Fibroblast of lung (primary cell): Measurements from ENCODE around the gene SCGN. TPM values are rescaled to one million over a fixed set of nuclear protein-coding genes. Genes with fewer than 3 reads are reported as not detected.

Source experiments
- DNase-seq, 2 donors: peaks; one replicate each; pipeline versions ENCODE4 v3.0.0 to v3.0.0-alpha.2; 2010; ENCODE audit warnings: low read depth in 2 of 2
- H2AFZ ChIP-seq: 2 replicates; pipeline ENCODE4 v1.5.1; 2012; ENCODE audit warnings: low read length, control low read depth, inconsistent platforms
- H3K27ac ChIP-seq: 2 replicates; pipeline ENCODE4 v1.5.1; 2011; ENCODE audit warnings: low read length, control low read depth; ENCODE audit not compliant: insufficient read depth
- H3K27me3 ChIP-seq: 2 replicates; pipeline ENCODE4 v1.5.1; 2011; ENCODE audit warnings: mild to moderate bottlenecking, low read length; ENCODE audit not compliant: control insufficient read depth, insufficient read depth
- H3K36me3 ChIP-seq: 2 replicates; pipeline ENCODE4 v1.5.1; 2011; ENCODE audit warnings: low read length; ENCODE audit not compliant: control insufficient read depth, insufficient read depth
- H3K4me1 ChIP-seq: 2 replicates; pipeline ENCODE4 v1.5.1; 2011; ENCODE audit warnings: low read length; ENCODE audit not compliant: control insufficient read depth, insufficient read depth; ENCODE audit errors: extremely low read depth
- H3K4me2 ChIP-seq: 2 replicates; pipeline ENCODE4 v1.5.1; 2011; ENCODE audit warnings: low read length, control low read depth; ENCODE audit not compliant: insufficient read depth; ENCODE audit errors: extremely low read depth
- H3K4me3 ChIP-seq, 4 experiments: fragments of 200-600 bp in 1 of 4; sonication (generic) in 1 of 4; replicated peaks in 1 of 4; 2 replicates each; pipeline ENCODE4 v1.5.1; 2011 to 2016; ENCODE audit warnings: low read length in 4 of 4, low read depth in 3 of 4, mild to moderate bottlenecking in 3 of 4, control low read depth in 2 of 4, inconsistent platforms in 1 of 4, mixed read lengths in 1 of 4; ENCODE audit not compliant: insufficient read depth in 1 of 4; ENCODE audit errors: control extremely low read depth in 1 of 4
- H3K79me2 ChIP-seq: 2 replicates; pipeline ENCODE4 v1.5.1; 2012; ENCODE audit warnings: mild to moderate bottlenecking, low read length, inconsistent platforms; ENCODE audit not compliant: control insufficient read depth, insufficient read depth
- H3K9ac ChIP-seq: 2 replicates; pipeline ENCODE4 v1.5.1; 2011; ENCODE audit warnings: mild to moderate bottlenecking, low read length, control low read depth; ENCODE audit not compliant: insufficient read depth
- H3K9me3 ChIP-seq: 2 replicates; pipeline ENCODE4 v1.5.1; 2012; ENCODE audit warnings: low read depth, low read length; ENCODE audit not compliant: control insufficient read depth, insufficient read depth
- H4K20me1 ChIP-seq: 2 replicates; pipeline ENCODE4 v1.5.1; 2011; ENCODE audit warnings: low read length; ENCODE audit not compliant: control insufficient read depth, insufficient read depth; ENCODE audit errors: extremely low read depth
- EZH2 ChIP-seq: IDR thresholded peaks from 2 replicates; pipeline ENCODE4 v1.5.1; 2012; ENCODE audit warnings: low read length, control low read depth, mild to moderate bottlenecking; ENCODE audit errors: missing control alignments
- polyA plus RNA-seq, 2 donors: library from polyadenylated mRNA; depleted of rRNA in 1 of 2; stranded (reverse) in 1 of 2; unstranded in 1 of 2; fragments of >200 nt; gene quantifications; 2 replicates each; pipeline ENCODE4 v1.2.1, GENCODE V29; 2011 to 2012; ENCODE audit warnings: missing spikeins in 1 of 2
- total RNA-seq: library from RNA; depleted of rRNA; stranded (reverse); fragments of >200 nt; gene quantifications from 2 replicates; pipeline ENCODE4 v1.2.1, GENCODE V29; 2014
- TF ChIP-seq, protein P1 (sequence below), 2 donors: IDR thresholded peaks in 1 of 2; conservative IDR thresholded peaks in 1 of 2; 1 replicate in 1 of 2; 2 replicates in 1 of 2; pipeline ENCODE4 v1.5.1; 2011 to 2012; ENCODE audit warnings: low read length in 2 of 2, control low read depth in 1 of 2, inconsistent platforms in 1 of 2, low read depth in 1 of 2, mild to moderate bottlenecking in 1 of 2

SCGN gene
- total and polyA plus RNA-seq, 2 donors (not counting 1 experiment from before 2014, with no cell fraction given), result not detected

DNA sequence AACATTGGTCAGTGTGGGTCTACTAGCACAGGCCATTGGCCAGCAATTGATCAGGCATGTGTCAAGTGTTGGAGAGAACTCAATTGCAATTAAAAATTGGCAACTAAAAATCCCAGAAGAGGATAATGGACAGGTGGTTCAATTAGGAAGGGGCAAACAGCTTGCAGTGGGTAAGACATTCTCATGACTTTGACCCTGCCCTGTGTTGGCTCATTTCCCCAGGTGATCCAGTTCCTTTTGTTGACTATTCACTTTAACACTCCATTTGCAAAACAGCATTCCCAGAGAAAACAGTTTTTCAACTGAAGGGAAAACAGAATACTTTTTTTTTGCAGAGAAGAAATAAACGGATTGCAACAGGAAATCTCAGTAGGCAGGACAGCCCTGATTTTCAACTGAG lies 28.9 kb upstream of the SCGN start:
- no peaks in the 10 kb centered on the region for H3K79me2 ChIP-seq
- H3K4me3 ChIP-seq, result no peak overlapping the region
- H3K27me3 ChIP-seq, result no peaks in the 10 kb centered on the region
- H4K20me1 ChIP-seq, result no peaks in the 10 kb centered on the region
- no peaks in the 10 kb centered on the region for H3K36me3 ChIP-seq
- no peak overlapping the region for H3K9ac ChIP-seq
- H3K9me3 ChIP-seq, result no peaks in the 10 kb centered on the region
- H3K4me1 ChIP-seq, result no peaks in the 10 kb centered on the region
- H3K27ac ChIP-seq, result no peak overlapping the region
- TF ChIP-seq, protein P1, sequence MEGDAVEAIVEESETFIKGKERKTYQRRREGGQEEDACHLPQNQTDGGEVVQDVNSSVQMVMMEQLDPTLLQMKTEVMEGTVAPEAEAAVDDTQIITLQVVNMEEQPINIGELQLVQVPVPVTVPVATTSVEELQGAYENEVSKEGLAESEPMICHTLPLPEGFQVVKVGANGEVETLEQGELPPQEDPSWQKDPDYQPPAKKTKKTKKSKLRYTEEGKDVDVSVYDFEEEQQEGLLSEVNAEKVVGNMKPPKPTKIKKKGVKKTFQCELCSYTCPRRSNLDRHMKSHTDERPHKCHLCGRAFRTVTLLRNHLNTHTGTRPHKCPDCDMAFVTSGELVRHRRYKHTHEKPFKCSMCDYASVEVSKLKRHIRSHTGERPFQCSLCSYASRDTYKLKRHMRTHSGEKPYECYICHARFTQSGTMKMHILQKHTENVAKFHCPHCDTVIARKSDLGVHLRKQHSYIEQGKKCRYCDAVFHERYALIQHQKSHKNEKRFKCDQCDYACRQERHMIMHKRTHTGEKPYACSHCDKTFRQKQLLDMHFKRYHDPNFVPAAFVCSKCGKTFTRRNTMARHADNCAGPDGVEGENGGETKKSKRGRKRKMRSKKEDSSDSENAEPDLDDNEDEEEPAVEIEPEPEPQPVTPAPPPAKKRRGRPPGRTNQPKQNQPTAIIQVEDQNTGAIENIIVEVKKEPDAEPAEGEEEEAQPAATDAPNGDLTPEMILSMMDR (conservative IDR thresholded peaks at IDR 0.05 in 1 of 2, IDR thresholded peaks at IDR 0.05 in 1 of 2; ENCODE audit: low read depth in 1 of 2, low read length in 2 of 2), result no peak
- no peak for TF ChIP-seq EZH2
- no peak overlapping the region for H3K4me2 ChIP-seq
- H2AFZ ChIP-seq, result no peak overlapping the region
- no peak for DNase-seq

DNA sequence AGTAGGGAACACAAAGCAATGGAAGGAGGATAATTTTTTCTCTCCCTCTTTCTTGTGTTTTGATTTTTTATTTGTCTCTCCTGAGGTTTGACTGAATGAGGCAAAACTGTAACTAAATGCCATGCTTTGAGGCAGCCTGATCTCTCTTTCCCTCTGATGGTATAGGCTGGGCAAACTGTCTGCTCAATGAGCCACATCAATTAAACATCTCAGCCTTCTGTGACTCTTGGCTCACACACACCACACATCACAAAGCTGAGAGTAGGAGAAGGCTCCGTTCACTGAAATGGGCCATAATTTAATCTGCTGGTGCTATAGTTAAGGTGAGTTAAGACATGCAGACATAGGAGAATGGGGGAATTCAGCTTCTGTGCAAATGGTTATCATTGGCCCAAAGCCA lies 28.1 kb upstream of the SCGN start:
- Histone ChIP-seq H3K4me2 (no peak overlapping the region), H3K9me3 (no peaks in the 10 kb centered on the region), H3K36me3 (no peaks in the 10 kb centered on the region), H3K27me3 (no peaks in the 10 kb centered on the region), H2AFZ (no peak overlapping the region), H3K4me3 (no peak overlapping the region), H3K4me1 (no peaks in the 10 kb centered on the region), H3K79me2 (no peaks in the 10 kb centered on the region), H3K27ac (no peak overlapping the region), H4K20me1 (no peaks in the 10 kb centered on the region), H3K9ac (no peak overlapping the region)
- TF ChIP-seq, protein P1 (conservative IDR thresholded peaks at IDR 0.05 in 1 of 2, IDR thresholded peaks at IDR 0.05 in 1 of 2; ENCODE audit: low read depth in 1 of 2, low read length in 2 of 2), result no peak
- TF ChIP-seq EZH2, result no peak
- no peak for DNase-seq

DNA sequence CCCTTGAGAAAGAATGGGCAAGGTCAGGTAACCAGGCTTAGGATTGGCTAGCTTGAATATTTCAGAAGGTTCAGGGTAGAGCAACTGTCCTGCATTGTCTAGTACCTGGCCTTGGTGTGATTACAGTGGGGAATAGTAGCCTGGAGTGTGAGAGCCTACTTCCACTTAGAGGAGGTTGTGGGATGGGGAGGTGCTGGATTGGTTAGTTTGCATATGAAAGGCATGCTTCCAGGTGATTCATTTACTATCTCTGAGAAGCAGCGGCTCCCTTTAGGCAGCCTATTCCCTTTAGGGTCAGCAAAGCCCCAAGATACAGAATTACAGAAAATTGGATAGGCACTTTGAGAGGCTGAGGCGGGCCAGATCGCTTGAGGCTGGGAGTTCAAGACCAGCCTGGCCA lies 25.0 kb upstream of the SCGN start:
- Histone ChIP-seq H3K4me2 (no peak overlapping the region), H3K9me3 (no peaks in the 10 kb centered on the region), H3K27me3 (no peaks in the 10 kb centered on the region), H3K4me1 (no peaks in the 10 kb centered on the region), H4K20me1 (no peaks in the 10 kb centered on the region), H2AFZ (no peak overlapping the region), H3K36me3 (no peaks in the 10 kb centered on the region), H3K4me3 (no peak overlapping the region), H3K9ac (no peak overlapping the region), H3K27ac (no peak overlapping the region), H3K79me2 (no peaks in the 10 kb centered on the region)
- DNase-seq, result no peak
- TF ChIP-seq, protein P1 (conservative IDR thresholded peaks at IDR 0.05 in 1 of 2, IDR thresholded peaks at IDR 0.05 in 1 of 2; ENCODE audit: low read depth in 1 of 2, low read length in 2 of 2), result no peak
- TF ChIP-seq EZH2, result no peak
